Activated T-cell treated with anti-CD3 and anti-CD28 coated beads, Interleukin-2, amount 50 U/mL, for 24 hours (primary cell): ENCODE results near the gene TAF10.

Experiments
- DNase-seq: peaks from one replicate; pipeline ENCODE4 v3.0.0-alpha.2; 2020
- H3K27ac Mint-ChIP-seq: 2 replicates; pipeline ENCODE4 v1.8.0; 2020; ENCODE audit warnings: mild to moderate bottlenecking, mixed read lengths
- H3K27me3 Mint-ChIP-seq: 2 replicates; pipeline ENCODE4 v1.8.0; 2020; ENCODE audit warnings: mixed read lengths
- H3K36me3 Mint-ChIP-seq: 2 replicates; pipeline ENCODE4 v1.8.0; 2020; ENCODE audit warnings: low read depth, mixed read lengths
- H3K4me1 Mint-ChIP-seq: 2 replicates; pipeline ENCODE4 v1.8.0; 2020; ENCODE audit warnings: low read depth, mixed read lengths
- H3K4me3 Mint-ChIP-seq: 2 replicates; pipeline ENCODE4 v1.8.0; 2020; ENCODE audit warnings: mild to moderate bottlenecking, moderate library complexity, mixed read lengths
- H3K9me3 Mint-ChIP-seq: 2 replicates; pipeline ENCODE4 v1.8.0; 2020; ENCODE audit warnings: mixed read lengths

Gene TAF10

GRCh38 chr11:6576471-6577373, 35.3 kb downstream of the TAF10 start:
- Mint-ChIP-seq H3K27me3 (no peaks in the 10 kb centered on the region), H3K36me3 (peaks cover 42% of the 10 kb centered on the region), H3K27ac (no peak overlapping the region), H3K9me3 (no peaks in the 10 kb centered on the region), H3K4me1 (peaks cover 5% of the 10 kb centered on the region), H3K4me3 (no peak overlapping the region)
- DNase-seq, result no peak

DNA sequence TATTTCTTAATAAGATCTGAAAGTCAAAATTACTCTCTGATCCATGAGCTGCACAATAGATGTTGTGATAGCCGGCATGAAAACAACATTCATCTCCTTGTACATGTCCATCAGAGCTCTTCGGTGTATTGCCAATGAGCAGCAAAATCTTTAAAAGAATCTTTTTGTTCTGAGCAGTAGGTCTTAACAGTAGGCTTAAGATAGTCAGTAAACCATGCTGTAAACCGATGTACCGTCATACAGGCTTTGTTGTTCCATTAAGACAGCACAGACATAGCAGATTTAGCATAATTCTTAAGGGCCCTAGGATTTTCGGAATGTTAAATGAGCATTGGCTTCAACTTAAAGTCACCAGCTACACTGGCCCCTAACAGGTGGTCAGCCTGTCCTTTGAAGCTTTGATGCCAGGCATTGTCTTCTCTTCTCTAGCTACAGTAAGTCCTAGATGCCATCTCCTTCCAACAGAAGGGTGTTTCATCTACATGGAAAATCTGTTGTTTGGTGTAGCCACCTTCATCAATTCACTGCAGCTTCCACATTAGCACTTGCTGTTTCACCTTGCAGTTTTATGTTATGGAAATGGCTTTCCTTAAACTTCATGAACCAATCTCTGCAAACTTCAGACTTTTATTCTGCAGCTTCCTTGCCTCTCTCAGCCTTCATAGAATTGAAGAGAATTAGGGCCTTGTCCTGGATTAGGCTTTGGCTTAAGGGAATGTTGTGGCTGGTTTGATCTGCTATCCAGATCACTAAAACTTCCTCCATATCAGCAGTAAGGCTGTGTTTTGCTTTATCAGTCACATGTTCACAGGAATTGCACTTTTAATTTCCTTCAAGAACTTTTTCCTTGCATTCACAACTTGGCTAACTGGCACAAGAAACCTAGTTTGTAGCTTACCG, 37.0 kb downstream of the TAF10 start:
- H3K27me3 Mint-ChIP-seq, result no peaks in the 10 kb centered on the region
- no peaks in the 10 kb centered on the region for H3K9me3 Mint-ChIP-seq
- H3K36me3 Mint-ChIP-seq, result peaks cover 36% of the 10 kb centered on the region
- H3K4me1 Mint-ChIP-seq, result peaks cover 5% of the 10 kb centered on the region
- no peak for DNase-seq
- H3K4me3 Mint-ChIP-seq, result no peak overlapping the region
- no peak overlapping the region for H3K27ac Mint-ChIP-seq

- Mint-ChIP-seq H3K27me3 (no peaks in the 10 kb centered on the region), H3K9me3 (no peaks in the 10 kb centered on the region), H3K27ac (no peak overlapping the region), H3K4me1 (peaks cover 5% of the 10 kb centered on the region), H3K36me3 (peaks cover 36% of the 10 kb centered on the region), H3K4me3 (no peak overlapping the region)
- no peak for DNase-seq
Measured at GRCh38 chr11:6572215-6572614, 39.8 kb downstream of the TAF10 start.

DNA sequence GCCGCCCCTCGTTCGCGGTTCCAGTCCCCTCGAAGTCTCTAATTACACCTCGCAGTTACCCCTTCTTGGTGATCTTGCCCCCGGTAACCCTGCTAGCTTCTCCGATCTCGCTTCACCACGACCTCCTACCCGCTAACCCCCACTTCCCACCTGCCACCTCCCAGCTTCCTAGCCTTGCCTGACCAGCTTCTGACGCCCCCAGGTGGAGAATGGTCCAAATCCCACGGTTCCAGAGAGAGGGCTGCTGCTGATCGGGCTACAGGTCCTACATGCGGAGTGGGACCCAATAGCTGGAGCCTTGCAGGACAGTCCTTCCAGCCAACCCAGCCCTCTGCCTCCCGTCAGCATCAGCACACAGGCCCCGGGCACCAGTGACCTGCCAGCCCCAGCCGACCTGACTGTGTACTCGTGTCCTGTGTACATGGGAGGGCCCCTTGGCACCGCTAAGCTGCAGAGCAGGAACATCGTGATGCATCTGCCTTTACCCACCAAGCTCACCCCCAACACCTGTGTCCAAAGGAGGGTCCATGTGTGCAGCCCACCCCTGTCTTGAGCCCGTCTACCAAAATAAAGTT, 40.5 kb downstream of the TAF10 start:
- DNase-seq, result no peak
- no peaks in the 10 kb centered on the region for H3K27me3 Mint-ChIP-seq
- peaks cover 37% of the 10 kb centered on the region for H3K36me3 Mint-ChIP-seq
- no peaks in the 10 kb centered on the region for H3K9me3 Mint-ChIP-seq
- peaks cover 5% of the 10 kb centered on the region for H3K4me1 Mint-ChIP-seq
- no peak overlapping the region for H3K4me3 Mint-ChIP-seq
- H3K27ac Mint-ChIP-seq, result no peak overlapping the region

DNA sequence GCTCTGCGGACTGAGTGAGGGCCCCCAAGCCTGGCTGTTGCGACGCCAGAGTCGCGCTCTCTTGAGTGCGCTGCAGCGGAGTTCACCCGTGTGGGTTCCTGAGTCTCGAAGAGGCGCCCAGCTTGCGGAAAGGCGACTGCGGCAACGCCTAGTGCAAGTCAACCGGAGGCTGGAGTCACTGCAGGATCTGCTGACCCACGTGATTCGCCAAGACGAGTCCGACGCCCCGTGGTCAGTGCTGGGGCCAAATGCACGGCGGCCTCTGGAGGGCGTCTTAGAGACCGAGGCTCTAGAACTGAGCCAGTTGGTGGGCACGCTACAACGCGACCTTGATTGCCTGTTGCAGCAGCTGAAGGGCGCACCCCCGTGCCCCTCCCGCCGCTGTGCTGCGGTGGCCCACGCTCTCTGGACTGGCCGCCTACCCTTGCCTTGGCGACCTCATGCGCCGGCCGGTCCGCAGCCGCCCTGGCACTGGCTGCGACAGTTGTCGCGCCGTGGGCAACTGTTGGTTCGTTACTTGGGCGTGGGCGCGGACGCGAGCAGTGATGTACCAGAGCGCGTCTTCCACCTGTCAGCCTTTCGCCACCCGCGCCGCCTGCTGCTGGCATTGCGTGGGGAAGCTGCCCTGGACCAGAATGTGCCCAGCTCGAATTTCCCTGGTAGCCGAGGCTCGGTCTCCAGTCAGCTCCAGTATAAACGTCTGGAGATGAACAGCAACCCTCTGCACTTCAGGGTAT, 41.2 kb downstream of the TAF10 start:
- no peak for DNase-seq
- H3K27me3 Mint-ChIP-seq, result no peaks in the 10 kb centered on the region
- no peak overlapping the region for H3K4me3 Mint-ChIP-seq
- no peak overlapping the region for H3K27ac Mint-ChIP-seq
- peaks cover 5% of the 10 kb centered on the region for H3K4me1 Mint-ChIP-seq
- peaks cover 35% of the 10 kb centered on the region for H3K36me3 Mint-ChIP-seq
- no peaks in the 10 kb centered on the region for H3K9me3 Mint-ChIP-seq

DNA sequence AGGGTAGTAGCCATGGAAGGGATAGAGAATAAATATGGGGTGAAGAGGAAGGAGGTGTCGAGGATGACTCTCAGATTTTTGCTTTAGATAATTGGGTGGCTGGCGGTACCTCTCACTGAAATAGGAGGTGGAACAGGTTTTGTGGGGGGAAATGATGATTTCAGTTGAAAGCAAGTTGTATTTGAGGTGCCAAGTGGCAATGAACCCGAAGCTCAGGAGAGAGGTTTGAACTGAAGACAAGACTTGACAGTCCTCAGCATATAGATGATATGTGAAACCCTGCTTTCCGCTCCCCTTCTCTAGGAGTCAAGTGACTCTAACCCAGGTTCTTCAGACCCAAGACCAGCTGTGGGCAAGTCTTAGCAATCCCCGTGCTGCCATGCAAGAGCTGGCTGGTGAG, 42.3 kb downstream of the TAF10 start:
- no peak for DNase-seq
- Mint-ChIP-seq H3K9me3 (no peaks in the 10 kb centered on the region), H3K4me1 (no peaks in the 10 kb centered on the region), H3K4me3 (no peak overlapping the region), H3K27me3 (no peaks in the 10 kb centered on the region), H3K27ac (no peak overlapping the region), H3K36me3 (peaks cover 35% of the 10 kb centered on the region)

DNA sequence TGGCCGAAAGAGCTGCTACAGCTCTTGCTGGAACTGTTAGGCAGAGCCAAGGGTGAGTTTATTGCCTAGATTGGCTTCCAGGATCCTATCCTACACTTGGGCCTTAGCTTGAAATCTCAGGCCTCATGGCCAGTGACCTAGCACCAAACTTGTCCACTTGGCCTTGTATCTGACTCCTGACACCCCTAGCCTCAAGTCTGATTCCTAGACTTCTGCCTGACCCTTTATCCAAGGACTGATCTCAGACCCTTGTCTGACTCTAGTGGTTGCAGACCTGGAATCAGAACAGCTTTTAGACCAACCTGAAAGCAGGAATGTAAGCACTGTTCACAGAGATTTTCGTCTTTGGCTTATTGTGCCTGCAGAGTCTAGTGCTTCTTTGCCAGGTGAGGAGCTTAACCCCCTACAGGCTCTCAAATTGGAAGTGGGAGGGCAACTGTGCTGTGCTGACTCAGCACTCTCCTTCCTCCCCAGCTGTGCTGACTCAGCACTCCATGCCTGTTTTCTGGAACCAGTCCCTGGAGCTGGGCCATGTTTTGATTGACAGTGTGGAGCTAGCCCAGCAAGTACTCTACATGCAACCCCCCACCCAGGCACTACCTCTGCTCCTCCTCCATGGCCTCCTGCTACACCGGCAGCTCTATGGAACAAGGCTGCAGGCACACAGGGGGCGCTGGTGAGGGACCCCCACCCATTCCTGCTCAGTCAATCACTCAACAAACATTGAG, 43.7 kb downstream of the TAF10 start:
- H3K36me3 Mint-ChIP-seq, result peaks cover 36% of the 10 kb centered on the region
- no peaks in the 10 kb centered on the region for H3K9me3 Mint-ChIP-seq
- no peaks in the 10 kb centered on the region for H3K27me3 Mint-ChIP-seq
- no peaks in the 10 kb centered on the region for H3K4me1 Mint-ChIP-seq
- DNase-seq, result no peak
- H3K4me3 Mint-ChIP-seq, result no peak overlapping the region
- H3K27ac Mint-ChIP-seq, result peak overlapping the region; percentile 32

DNA sequence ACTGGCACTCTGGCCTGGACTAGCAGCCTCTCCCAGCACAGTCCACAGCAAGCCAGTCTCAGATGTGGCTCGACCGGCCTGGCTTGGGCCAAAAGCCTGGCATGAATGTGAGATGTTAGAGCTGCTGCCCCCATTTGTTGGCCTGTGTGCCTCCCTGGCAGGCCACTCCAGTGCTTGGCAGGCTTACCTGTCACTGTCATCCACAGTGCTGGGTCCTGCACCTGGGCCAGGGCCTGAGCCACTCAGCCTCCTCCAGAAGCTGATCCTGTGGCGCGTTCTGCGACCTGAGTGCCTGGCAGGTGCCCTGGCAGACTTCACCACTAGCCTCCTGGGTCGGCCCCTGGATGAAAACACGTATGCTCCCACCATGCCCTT, 44.7 kb downstream of the TAF10 start:
- no peak overlapping the region for H3K4me3 Mint-ChIP-seq
- H3K4me1 Mint-ChIP-seq, result no peaks in the 10 kb centered on the region
- DNase-seq, result no peak
- H3K27ac Mint-ChIP-seq, result no peak overlapping the region
- no peaks in the 10 kb centered on the region for H3K9me3 Mint-ChIP-seq
- no peaks in the 10 kb centered on the region for H3K27me3 Mint-ChIP-seq
- H3K36me3 Mint-ChIP-seq, result peaks cover 28% of the 10 kb centered on the region

DNA sequence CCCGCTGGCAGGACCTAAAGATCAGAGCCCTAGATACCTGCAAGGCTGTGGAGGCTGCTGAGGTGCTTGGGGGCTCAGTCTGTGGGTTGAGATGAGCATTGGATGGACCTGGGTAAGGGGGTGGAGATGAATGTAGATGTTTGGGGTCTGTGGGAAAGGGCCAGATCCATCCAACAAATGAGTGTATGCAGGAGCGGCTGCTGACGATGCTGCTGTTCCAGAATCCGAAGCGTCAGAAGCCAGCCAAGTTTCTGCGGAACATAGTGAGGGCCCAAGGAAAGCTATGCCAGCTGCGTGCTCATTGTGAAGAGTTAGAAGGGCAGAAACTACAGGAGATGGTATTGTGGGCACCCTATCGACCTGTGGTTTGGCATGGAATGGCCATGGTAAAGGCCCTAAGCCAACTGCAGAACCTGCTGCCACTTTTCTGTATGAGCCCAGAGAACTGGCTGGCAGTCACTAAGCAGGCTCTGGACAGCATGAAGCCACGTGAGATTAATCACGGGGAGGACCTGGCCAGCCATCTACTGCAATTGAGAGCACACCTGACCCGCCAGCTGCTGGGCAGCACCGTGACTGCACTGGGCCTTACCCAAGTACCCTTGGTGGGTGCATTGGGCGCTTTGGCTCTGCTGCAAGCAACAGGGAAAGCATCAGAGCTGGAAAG, 45.2 kb downstream of the TAF10 start:
- Mint-ChIP-seq H3K4me1 (no peaks in the 10 kb centered on the region), H3K4me3 (no peak overlapping the region)

DNA sequence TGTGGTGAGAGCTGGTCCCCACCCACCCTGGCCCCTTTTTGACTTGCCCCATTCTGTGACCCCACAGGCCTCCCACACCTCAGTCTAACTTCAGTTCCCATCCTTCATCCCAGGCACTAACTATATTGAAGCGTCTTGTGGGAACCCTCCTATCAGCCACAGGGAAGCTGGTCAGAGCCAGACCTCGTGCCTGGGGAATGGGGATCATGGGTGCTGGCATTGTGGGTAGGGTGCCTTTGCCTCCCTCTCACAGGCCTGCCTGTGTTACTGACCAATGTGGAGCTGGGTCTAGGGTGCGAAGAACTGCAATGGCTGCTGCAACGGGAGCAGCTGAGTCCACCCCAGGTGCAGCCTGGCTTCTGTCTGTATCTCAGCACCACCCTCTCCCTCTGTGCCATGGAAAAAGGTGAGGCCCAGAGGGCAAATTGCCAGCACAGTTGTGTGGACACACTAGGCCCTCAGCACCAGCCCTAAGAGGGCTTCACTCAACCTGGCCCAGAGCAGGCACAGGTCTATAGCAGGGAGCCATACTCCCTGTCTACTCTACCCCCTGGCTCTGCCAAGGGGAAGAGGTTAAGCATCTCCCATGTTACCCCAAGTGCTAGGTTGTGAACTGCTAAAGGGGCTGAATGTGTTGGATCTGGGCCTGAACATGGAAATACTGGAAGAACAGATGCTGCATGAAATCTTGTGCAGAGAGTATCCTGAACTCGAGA, 45.9 kb downstream of the TAF10 start:
- H3K36me3 Mint-ChIP-seq, result peaks cover 20% of the 10 kb centered on the region
- no peaks in the 10 kb centered on the region for H3K27me3 Mint-ChIP-seq
- H3K4me3 Mint-ChIP-seq, result no peak overlapping the region
- no peaks in the 10 kb centered on the region for H3K4me1 Mint-ChIP-seq
- H3K9me3 Mint-ChIP-seq, result no peaks in the 10 kb centered on the region
- DNase-seq, result no peak
- H3K27ac Mint-ChIP-seq, result no peak overlapping the region

More for the DNA sequence above, 45.2 kb downstream of the TAF10 start:
- Mint-ChIP-seq H3K9me3 (no peaks in the 10 kb centered on the region), H3K27ac (no peak overlapping the region), H3K36me3 (peaks cover 24% of the 10 kb centered on the region), H3K27me3 (no peaks in the 10 kb centered on the region)
- DNase-seq, result no peak

GRCh38 chr11:6565325-6565724, 46.7 kb downstream of the TAF10 start:
- Mint-ChIP-seq H3K4me3 (no peak overlapping the region), H3K27me3 (no peaks in the 10 kb centered on the region), H3K27ac (no peak overlapping the region), H3K9me3 (no peaks in the 10 kb centered on the region), H3K4me1 (no peaks in the 10 kb centered on the region), H3K36me3 (peaks cover 19% of the 10 kb centered on the region)
- DNase-seq, result no peak

DNA sequence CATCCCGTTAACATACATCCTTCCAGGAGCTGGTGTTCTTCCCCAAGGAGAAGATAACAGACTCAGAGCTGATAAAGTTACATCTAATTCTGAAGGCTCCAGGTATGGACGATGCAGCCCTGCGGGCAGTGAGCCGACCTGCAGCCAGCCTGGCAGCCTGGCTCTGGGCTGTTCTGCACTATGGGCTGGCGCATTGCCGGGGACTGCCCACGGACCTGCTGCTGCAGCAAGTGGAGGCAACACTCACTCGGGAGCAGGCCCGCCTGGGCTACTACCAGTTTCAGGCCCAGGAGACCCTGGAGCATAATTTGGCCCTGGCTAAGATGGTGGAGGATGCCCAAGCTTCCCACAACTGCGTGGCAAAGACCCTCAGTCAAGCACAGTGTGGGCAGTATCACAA, 48.3 kb downstream of the TAF10 start:
- no peaks in the 10 kb centered on the region for H3K4me1 Mint-ChIP-seq
- H3K4me3 Mint-ChIP-seq, result no peak overlapping the region
- no peaks in the 10 kb centered on the region for H3K27me3 Mint-ChIP-seq
- peaks cover 17% of the 10 kb centered on the region for H3K36me3 Mint-ChIP-seq
- H3K27ac Mint-ChIP-seq, result no peak overlapping the region
- H3K9me3 Mint-ChIP-seq, result no peaks in the 10 kb centered on the region
- DNase-seq, result no peak

- no peaks in the 10 kb centered on the region for H3K4me1 Mint-ChIP-seq
- peaks cover 14% of the 10 kb centered on the region for H3K36me3 Mint-ChIP-seq
- H3K4me3 Mint-ChIP-seq, result no peak overlapping the region
- H3K27ac Mint-ChIP-seq, result no peak overlapping the region
- no peaks in the 10 kb centered on the region for H3K27me3 Mint-ChIP-seq
- no peaks in the 10 kb centered on the region for H3K9me3 Mint-ChIP-seq
- no peak for DNase-seq
Measured at GRCh38 chr11:6563121-6563619, 48.8 kb downstream of the TAF10 start.
